Osteoblast (primary cell): ENCODE measurements around the gene GRIN1. TPM values are rescaled to one million over a fixed set of nuclear protein-coding genes. Genes with fewer than 3 reads are reported as not detected.

Experiments used
- DNase-seq: peaks from one replicate; pipeline ENCODE4 v3.0.0; 2011; ENCODE audit warnings: low spot score, mixed read lengths; ENCODE audit not compliant: insufficient read length; ENCODE audit errors: missing footprints
- H2AFZ ChIP-seq: 2 replicates; pipeline ENCODE4 v1.6.0; 2011; ENCODE audit warnings: mild to moderate bottlenecking, low read length
- H3K27ac ChIP-seq: 2 replicates; pipeline ENCODE4 v1.5.1; 2011; ENCODE audit warnings: mild to moderate bottlenecking, low read depth, low read length, moderate library complexity
- H3K27me3 ChIP-seq: 2 replicates; pipeline ENCODE4 v1.6.0; 2012; ENCODE audit warnings: mild to moderate bottlenecking, control low read depth, inconsistent platforms, low read length, moderate library complexity; ENCODE audit not compliant: insufficient read depth
- H3K36me3 ChIP-seq: 2 replicates; pipeline ENCODE4 v1.5.1; 2011; ENCODE audit warnings: mild to moderate bottlenecking, low read length, control low read depth, moderate library complexity; ENCODE audit not compliant: insufficient read depth
- H3K4me1 ChIP-seq: 2 replicates; pipeline ENCODE4 v1.5.1; 2011; ENCODE audit warnings: mild to moderate bottlenecking, low read length, control low read depth, moderate library complexity; ENCODE audit not compliant: insufficient read depth
- H3K4me2 ChIP-seq: 2 replicates; pipeline ENCODE4 v1.6.0; 2011; ENCODE audit warnings: mild to moderate bottlenecking, low read length; ENCODE audit not compliant: insufficient read depth
- H3K4me3 ChIP-seq: fragments of 200-600 bp; sonication (generic); 3 replicates; pipeline ENCODE4 v1.5.1; 2012; ENCODE audit warnings: mild to moderate bottlenecking, low read length, inconsistent platforms; ENCODE audit not compliant: insufficient read depth
- H3K79me2 ChIP-seq: 2 replicates; pipeline ENCODE4 v1.6.0; 2012; ENCODE audit warnings: mild to moderate bottlenecking, low read length, control low read depth, inconsistent platforms; ENCODE audit not compliant: insufficient read depth
- H3K9me3 ChIP-seq: 2 replicates; pipeline ENCODE4 v1.5.1; 2011; ENCODE audit warnings: low read depth, low read length, control low read depth
- H4K20me1 ChIP-seq: 2 replicates; pipeline ENCODE4 v1.6.0; 2012; ENCODE audit warnings: mild to moderate bottlenecking, low read length, control low read depth; ENCODE audit not compliant: insufficient read depth
- CTCF ChIP-seq: IDR thresholded peaks from 2 replicates; pipeline ENCODE4 v1.5.1; 2011; ENCODE audit warnings: mild to moderate bottlenecking, low read depth, low read length, moderate library complexity; ENCODE audit errors: extremely low read depth
- total RNA-seq: library from RNA; depleted of rRNA; stranded (reverse); fragments of >200 nt; gene quantifications from 2 replicates; pipeline ENCODE4 v1.2.3, GENCODE V29; 2012

The GRIN1 gene
- total RNA-seq, 1 donor: not detected

DNA sequence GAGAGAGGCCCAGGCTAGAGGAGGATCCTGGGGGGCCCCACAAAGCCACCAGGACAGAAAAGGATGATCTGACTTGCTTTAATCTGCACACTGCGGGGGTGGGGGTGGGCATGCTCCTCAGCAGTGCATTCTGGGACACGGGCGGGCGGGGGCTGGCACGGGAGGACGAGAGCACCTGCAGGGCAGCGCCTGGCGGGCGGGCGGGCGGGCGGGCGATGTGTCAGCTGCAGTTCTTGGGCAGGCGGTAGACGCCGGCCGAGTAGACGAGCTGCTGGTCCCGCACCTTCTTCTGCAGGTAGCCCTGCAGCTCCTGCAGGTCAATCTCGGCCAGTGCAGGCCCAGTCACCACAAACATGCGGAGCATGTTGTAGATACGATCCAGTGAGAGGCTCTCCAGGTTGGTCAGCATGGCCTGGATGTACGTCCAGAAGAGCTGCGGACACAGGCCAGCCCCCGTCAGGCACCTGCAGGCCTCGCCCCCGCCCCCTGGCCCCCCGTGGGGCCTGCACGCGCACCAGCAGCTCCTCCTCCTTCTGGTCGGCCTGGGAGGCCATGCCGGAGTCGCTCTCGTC is 35.9 kb downstream of the GRIN1 start:
- no peaks in the 10 kb centered on the region for H3K9me3 ChIP-seq
- no peak overlapping the region for H3K4me2 ChIP-seq
- DNase-seq: peak; percentile 89
- TF ChIP-seq CTCF: no peak
- no peak overlapping the region for H3K27ac ChIP-seq
- no peak overlapping the region for H2AFZ ChIP-seq
- H3K27me3 ChIP-seq: peaks cover 11% of the 10 kb centered on the region
- no peak overlapping the region for H3K4me3 ChIP-seq
- no peaks in the 10 kb centered on the region for H3K79me2 ChIP-seq
- H4K20me1 ChIP-seq: peaks cover 12% of the 10 kb centered on the region
- no peaks in the 10 kb centered on the region for H3K36me3 ChIP-seq
- H3K4me1 ChIP-seq: no peaks in the 10 kb centered on the region

GRCh38 chr9:137175345-137175961 is 36.5 kb downstream of the GRIN1 start:
- Histone ChIP-seq H3K4me1 (no peaks in the 10 kb centered on the region), H3K79me2 (no peaks in the 10 kb centered on the region), H2AFZ (no peak overlapping the region), H4K20me1 (peaks cover 12% of the 10 kb centered on the region), H3K4me3 (no peak overlapping the region), H3K27me3 (peaks cover 6% of the 10 kb centered on the region), H3K9me3 (no peaks in the 10 kb centered on the region), H3K27ac (no peak overlapping the region), H3K36me3 (peaks cover 5% of the 10 kb centered on the region), H3K4me2 (no peak overlapping the region)
- peak; percentile 93 for DNase-seq
- no peak for TF ChIP-seq CTCF

GRCh38 chr9:137176302-137177182 is 37.6 kb downstream of the GRIN1 start:
- Histone ChIP-seq H3K79me2 (no peaks in the 10 kb centered on the region), H3K4me2 (no peak overlapping the region), H4K20me1 (peaks cover 12% of the 10 kb centered on the region), H3K27me3 (no peaks in the 10 kb centered on the region), H3K9me3 (no peaks in the 10 kb centered on the region), H2AFZ (no peak overlapping the region), H3K4me1 (no peaks in the 10 kb centered on the region), H3K27ac (no peak overlapping the region), H3K36me3 (peaks cover 5% of the 10 kb centered on the region), H3K4me3 (no peak overlapping the region)
- DNase-seq: peak; percentile 99
- TF ChIP-seq CTCF: peak; percentile 59
